Right lobe of liver (tissue), 6 donors: Measurements from ENCODE around the gene HIRA. TPM values are rescaled to one million over a fixed set of nuclear protein-coding genes. Genes with fewer than 3 reads are reported as not detected.

Experiments used
- ATAC-seq, 4 donors: fragments of 200-7000 bp; cut with Tn5 transposase; one replicate each; pipeline ENCODE4 v1.9.1; 2020; ENCODE audit warnings: mild to moderate bottlenecking in 4 of 4, moderate library complexity in 4 of 4
- DNase-seq, 3 donors: peaks; one replicate each; pipeline ENCODE4 v3.0.0-alpha.2; 2020
- H3K27ac ChIP-seq, 3 donors: fragments of 200-600 bp; one replicate each; pipeline ENCODE4 v1.8.0; 2022
- H3K27me3 ChIP-seq, 2 donors: fragments of 200-600 bp; one replicate each; pipeline ENCODE4 v1.8.0; 2022
- H3K36me3 ChIP-seq, 4 donors: fragments of 200-600 bp; sonication (generic) in 1 of 4; one replicate each; pipeline versions ENCODE4 v1.5.1 to v1.8.0; 2017 to 2022; ENCODE audit warnings: control low read depth in 1 of 4
- H3K4me1 ChIP-seq, 4 donors: fragments of 200-600 bp; sonication (generic) in 1 of 4; one replicate each; pipeline versions ENCODE4 v1.5.1 to v1.8.0; 2017 to 2022; ENCODE audit warnings: control low read depth in 1 of 4
- H3K4me3 ChIP-seq, 3 donors: fragments of 200-600 bp; one replicate each; pipeline ENCODE4 v1.8.0; 2022
- H3K9me3 ChIP-seq, 4 donors: fragments of 200-600 bp; sonication (generic) in 1 of 4; one replicate each; pipeline versions ENCODE4 v1.5.1 to v1.8.0; 2017 to 2022; ENCODE audit warnings: control low read depth in 1 of 4
- CTCF ChIP-seq, 4 donors: fragments of 200-600 bp in 3 of 4; fragments of 450-650 bp in 1 of 4; IDR thresholded peaks; one replicate each; pipeline versions ENCODE4 v1.5.1 to v1.8.0; 2016 to 2022; ENCODE audit warnings: antibody characterized with exemption in 4 of 4, mild to moderate bottlenecking in 2 of 4
- POLR2A ChIP-seq: fragments of 450-650 bp; IDR thresholded peaks from one replicate; pipeline ENCODE4 v1.6.1; 2017; ENCODE audit warnings: antibody characterized with exemption, mild to moderate bottlenecking
- WGBS: methylation state at CpG from one replicate; pipeline ENCODE4 v1.1.6; 2018; ENCODE audit warnings: low coverage, low lambda C conversion rate; ENCODE audit not compliant: insufficient coverage; ENCODE audit errors: missing lambda C conversion rate; 5-methylcytosine and 5-hydroxymethylcytosine counted together
- intact Hi-C, 2 donors: fragments of 100-400 bp; cut with DNase I; formaldehyde crosslinking; loops; one replicate each; pipeline versions ENCODE4 v1.11.2 to v1.14.1; 2022
- total RNA-seq, 6 experiments: library from RNA; depleted of rRNA in 2 of 6; stranded (reverse); fragments of >200 nt in 2 of 6; fragmentation: NEBNext Ultra II Directional in 3 of 6; extraction: Animal tissue kit (Norgen Biotek cat#: 25700) in 3 of 6; gene quantifications; one replicate each; pipeline versions ENCODE4 v1.1.0 to v1.2.4, GENCODE V29; 2016 to 2023
- donor health status: DM: no; HTN: yes; CAD: no.
- donor health status: DM: no; HTN: no; CAD: no.
- donor health status: DM: no; HTN: no; CAD: no.
- donor health status: DM: no; HTN: yes; CAD: no.
- donor health status: DM: no; HTN: yes; CAD: no.

The HIRA gene
- total RNA-seq, 6 experiments from 2014 or later, result 14.6 to 25.0 (median 17.8) TPM

- Histone ChIP-seq H3K36me3 (peaks cover 0 to 14% (median 0%) of the 10 kb centered on the region in 4 donors), H3K27me3 (no peaks in the 10 kb centered on the region), H3K27ac (peak within 1 kb of the TSS; percentile 95 to 100 (median 99)), H3K9me3 (no peaks in the 10 kb centered on the region), H3K4me3 (peak within 1 kb of the TSS; percentile 86 to 89 (median 87)), H3K4me1 (peaks cover 0 to 16% (median 3%) of the 10 kb centered on the region in 4 donors)
- ATAC-seq, result peak; percentile 69 to 80 (median 78)
- TF ChIP-seq POLR2A, result peak; percentile 63
- no peak for TF ChIP-seq CTCF (IDR thresholded peaks at IDR 0.05)
- WGBS, result 1% methylated on average over 11 of the region's 42 CpGs
- intact Hi-C loops, result no loop called here
- peak; percentile 85 to 91 (median 91) for DNase-seq
Observed at GRCh38 chr22:19478901-19479354, 47.4 kb upstream of the HIRA start, which contains the start of gene UFD1. TSS of gene UFD1 (minus strand) at chr22:19479193. CDS start at chr22:19479085, 108 bp downstream.

GRCh38 chr22:19478045-19478900 is 46.7 kb upstream of the HIRA start:
- Histone ChIP-seq H3K27me3 (no peaks in the 10 kb centered on the region), H3K9me3 (no peaks in the 10 kb centered on the region), H3K36me3 (peaks cover 0 to 21% (median 0%) of the 10 kb centered on the region in 4 donors), H3K4me1 (peaks cover 0 to 16% (median 3%) of the 10 kb centered on the region in 4 donors), H3K4me3 (peak overlapping the region; percentile 86 to 89 (median 87)), H3K27ac (peak overlapping the region; percentile 95 to 100 (median 99))
- ATAC-seq (no peak), DNase-seq (no peak)
- intact Hi-C loops, result no loop called here
- under 1% methylated on average over 20 of the region's 31 CpGs for WGBS
- TF ChIP-seq POLR2A (no peak), CTCF (IDR thresholded peaks at IDR 0.05) (no peak)

- intact Hi-C loops, result no loop called here
- peaks cover 0 to 28% (median 3%) of the 10 kb centered on the region in 4 donors for H3K36me3 ChIP-seq
- no peak overlapping the region for H3K27ac ChIP-seq
- ATAC-seq, result no peak
- peak overlapping the region; percentile 86 to 89 (median 87) for H3K4me3 ChIP-seq
- no peaks in the 10 kb centered on the region for H3K9me3 ChIP-seq
- H3K4me1 ChIP-seq, result peaks cover 0 to 16% (median 3%) of the 10 kb centered on the region in 4 donors
- no peaks in the 10 kb centered on the region for H3K27me3 ChIP-seq
- DNase-seq, result peak in 1 of 3 donors; percentile 26
- WGBS, result 15% methylated on average over 5 of the region's 5 CpGs
- TF ChIP-seq CTCF (IDR thresholded peaks at IDR 0.05), result peak in 3 of 4 donors; percentile 31 to 42 (median 39)
- TF ChIP-seq POLR2A, result no peak
Observed at GRCh38 chr22:19477321-19478044, 46.0 kb upstream of the HIRA start.

GRCh38 chr22:19476023-19476422 is 44.5 kb upstream of the HIRA start:
- Histone ChIP-seq H3K27ac (no peak overlapping the region), H3K4me3 (no peak overlapping the region), H3K36me3 (peaks cover 0 to 39% (median 12%) of the 10 kb centered on the region in 4 donors), H3K27me3 (no peaks in the 10 kb centered on the region), H3K9me3 (no peaks in the 10 kb centered on the region), H3K4me1 (peaks cover 0 to 16% (median 3%) of the 10 kb centered on the region in 4 donors)
- 73% methylated on average over 3 of the region's 3 CpGs for WGBS
- intact Hi-C loops, result no loop called here
- TF ChIP-seq CTCF (IDR thresholded peaks at IDR 0.05) (no peak), POLR2A (no peak)
- ATAC-seq (no peak), DNase-seq (no peak)
